Fibroblast of villous mesenchyme (primary cell): ENCODE data around the gene SEMA3C. TPM values are rescaled to one million over a fixed set of nuclear protein-coding genes. Genes with fewer than 3 reads are reported as not detected.

Experiments used
- DNase-seq: peaks from one replicate; pipeline ENCODE4 v3.0.0-alpha.2; 2010; ENCODE audit warnings: low read depth
- H3K4me3 ChIP-seq: 2 replicates; pipeline ENCODE4 v1.5.1; 2011; ENCODE audit warnings: low read depth, mild to moderate bottlenecking, low read length
- CTCF ChIP-seq: IDR thresholded peaks from 2 replicates; pipeline ENCODE4 v1.5.1; 2012; ENCODE audit warnings: low read depth, mild to moderate bottlenecking, low read length; ENCODE audit not compliant: insufficient read depth
- total RNA-seq: library from RNA; depleted of rRNA; stranded (reverse); fragments of >200 nt; gene quantifications from 2 replicates; pipeline ENCODE4 v1.2.3, GENCODE V29; 2012

SEMA3C gene
- total RNA-seq, 1 donor, result 136 TPM

GRCh38 chr7:80870813-80871212, 48.0 kb downstream of the SEMA3C start:
- no peak overlapping the region for H3K4me3 ChIP-seq
- TF ChIP-seq CTCF, result no peak
- no peak for DNase-seq

GRCh38 chr7:80869821-80870751, 48.8 kb downstream of the SEMA3C start:
- DNase-seq, result no peak
- H3K4me3 ChIP-seq, result no peak overlapping the region
- TF ChIP-seq CTCF, result no peak

GRCh38 chr7:80869106-80869784, 49.6 kb downstream of the SEMA3C start:
- H3K4me3 ChIP-seq, result no peak overlapping the region
- TF ChIP-seq CTCF, result no peak
- DNase-seq, result no peak

- no peak for DNase-seq
- no peak for TF ChIP-seq CTCF
- no peak overlapping the region for H3K4me3 ChIP-seq
These were observed 50.3 kb downstream of the SEMA3C start for GRCh38 chr7:80868566-80868965.

GRCh38 chr7:80860554-80860953, 58.3 kb downstream of the SEMA3C start:
- TF ChIP-seq CTCF, result no peak
- H3K4me3 ChIP-seq, result no peak overlapping the region
- DNase-seq, result no peak

- no peak for TF ChIP-seq CTCF
- no peak overlapping the region for H3K4me3 ChIP-seq
- peak; percentile 72 for DNase-seq
These were observed 59.4 kb downstream of the SEMA3C start for GRCh38 chr7:80859272-80859970.
